AG10803 (cell line): ENCODE results near the gene WDR82.

Source experiments
- DNase-seq: peaks from one replicate; pipeline ENCODE4 v3.0.0; 2010; ENCODE audit warnings: low read depth
- H3K4me3 ChIP-seq: 2 replicates; pipeline ENCODE4 v1.5.1; 2011; ENCODE audit warnings: mild to moderate bottlenecking, low read length, control low read depth
- CTCF ChIP-seq: conservative IDR thresholded peaks from 2 replicates; pipeline ENCODE4 v1.5.1; 2011; ENCODE audit warnings: mild to moderate bottlenecking, low read length, control low read depth, inconsistent platforms

Gene WDR82

DNA sequence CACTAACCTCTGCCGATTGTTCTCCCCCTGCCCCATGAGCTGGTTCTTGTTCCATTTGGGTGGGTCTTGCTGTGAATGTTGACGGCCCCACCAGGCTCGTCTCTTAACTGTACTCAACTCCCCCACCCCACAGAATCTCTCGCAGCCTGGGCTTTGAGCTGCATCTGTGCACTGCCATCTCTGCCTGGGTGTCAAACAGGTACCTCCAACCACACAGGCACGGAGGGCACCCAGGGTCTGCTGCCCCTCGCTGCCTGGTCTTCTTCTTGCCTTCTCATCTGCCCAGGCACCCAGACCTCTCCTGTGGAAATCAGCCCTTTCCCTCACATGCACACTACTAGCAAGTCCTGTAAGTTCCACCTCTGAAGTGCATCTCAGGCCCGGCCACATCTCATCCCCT is 63.1 kb downstream of the WDR82 start:
- no peak overlapping the region for H3K4me3 ChIP-seq
- no peak for TF ChIP-seq CTCF
- no peak for DNase-seq

- no peak overlapping the region for H3K4me3 ChIP-seq
These were observed 64.5 kb downstream of the WDR82 start for GRCh38 chr3:52213901-52214300.

GRCh38 chr3:52213005-52213404 is 65.4 kb downstream of the WDR82 start:
- no peak for DNase-seq
- TF ChIP-seq CTCF: no peak
- no peak overlapping the region for H3K4me3 ChIP-seq

More at GRCh38 chr3:52213901-52214300, 64.5 kb downstream of the WDR82 start:
- no peak for TF ChIP-seq CTCF
- DNase-seq: peak; percentile 71

GRCh38 chr3:52211268-52211891 is 67.1 kb downstream of the WDR82 start:
- TF ChIP-seq CTCF: no peak
- no peak for DNase-seq
- no peak overlapping the region for H3K4me3 ChIP-seq

GRCh38 chr3:52210550-52211046 is 67.9 kb downstream of the WDR82 start:
- peak; percentile 43 for DNase-seq
- TF ChIP-seq CTCF: no peak

GRCh38 chr3:52210037-52210436 is 68.4 kb downstream of the WDR82 start:
- no peak for DNase-seq
- H3K4me3 ChIP-seq: no peak overlapping the region
- TF ChIP-seq CTCF: no peak

More at GRCh38 chr3:52210550-52211046, 67.9 kb downstream of the WDR82 start:
- H3K4me3 ChIP-seq: no peak overlapping the region

DNA sequence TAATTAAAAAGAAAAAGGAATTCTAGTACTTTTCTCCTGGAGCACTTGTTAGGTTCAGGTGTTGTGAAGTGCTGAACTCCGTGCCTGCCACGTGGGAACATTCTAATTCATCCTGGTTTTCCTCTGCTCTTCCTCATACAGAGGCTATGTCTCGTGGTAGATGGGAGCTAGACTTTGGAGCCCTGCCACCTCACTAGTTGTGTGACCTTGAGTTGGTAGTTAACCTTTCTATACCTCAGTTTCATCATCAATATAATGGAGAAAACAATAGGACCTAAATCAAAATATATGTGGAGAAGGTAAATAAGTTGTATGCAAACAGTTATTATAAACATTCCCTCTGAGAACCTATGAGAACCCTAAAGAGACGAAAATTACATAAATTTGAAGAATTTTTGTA is 69.9 kb downstream of the WDR82 start:
- no peak for TF ChIP-seq CTCF
- DNase-seq: no peak
- no peak overlapping the region for H3K4me3 ChIP-seq
